ENCODE data around the gene TMEM273. TPM values are rescaled to one million over a fixed set of nuclear protein-coding genes. Genes with fewer than 3 reads are reported as not detected.
A peak's percentile ranks its signal among the peaks of the same experiment; 100 is the strongest.
"Not testable (repeated sequence)": the region's sequence is repeated elsewhere in the genome, so short reads cannot be mapped to it uniquely, and the experiment has no call there.

The TMEM273 gene
- total RNA-seq, 2 experiments from 2014 or later, result 24.4 to 25.6 TPM

DNA sequence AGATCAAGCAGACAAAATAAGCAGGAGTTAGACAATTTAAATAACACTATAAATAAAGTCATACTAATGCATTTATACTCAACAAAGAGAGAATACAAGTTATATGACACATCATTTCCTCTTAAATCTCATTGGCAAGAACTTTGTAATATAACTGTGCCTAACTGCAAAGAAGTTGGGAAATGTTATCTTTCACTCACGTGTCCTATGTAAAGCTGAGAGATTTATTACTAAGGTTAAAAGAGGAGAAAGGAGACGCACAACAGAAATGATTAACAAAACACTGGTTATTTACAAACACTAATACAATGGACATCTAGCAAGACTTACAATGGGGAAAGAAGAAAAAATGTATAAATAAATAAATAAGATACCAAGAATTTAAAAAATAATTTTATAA, 12.7 kb upstream of the TMEM273 start:
- ChIA-PET POLR2A (no interaction called here), CTCF (no interaction called here)

GRCh38 chr10:49197171-49197570, 9.0 kb upstream of the TMEM273 start:
- CTCF ChIA-PET, result no interaction called here
- ATAC-seq, result no peak
- POLR2A ChIA-PET, result no interaction called here
- Mint-ChIP-seq H3K4me1 (ENCODE audit: low read depth) (peaks cover 11% of the 10 kb centered on the region), H3K36me3 (ENCODE audit: low read depth) (no peaks in the 10 kb centered on the region), H3K4me3 (no peak overlapping the region), H3K9me3 (ENCODE audit: insufficient read depth) (no peaks in the 10 kb centered on the region), H3K27me3 (ENCODE audit: low read depth) (peaks cover 56% of the 10 kb centered on the region), H3K27ac (no peak overlapping the region)
- no peak for DNase-seq

More for the DNA sequence above, 12.7 kb upstream of the TMEM273 start:
- ATAC-seq (no peak), DNase-seq (no peak)
- H3K27ac Mint-ChIP-seq, result no peak overlapping the region
- H3K4me1 Mint-ChIP-seq (ENCODE audit: low read depth), result no peaks in the 10 kb centered on the region
- peaks cover 7% of the 10 kb centered on the region for H3K9me3 Mint-ChIP-seq (ENCODE audit: insufficient read depth)
- no peaks in the 10 kb centered on the region for H3K36me3 Mint-ChIP-seq (ENCODE audit: low read depth)
- no peak overlapping the region for H3K4me3 Mint-ChIP-seq
- H3K27me3 Mint-ChIP-seq (ENCODE audit: low read depth), result peaks cover 70% of the 10 kb centered on the region

DNA sequence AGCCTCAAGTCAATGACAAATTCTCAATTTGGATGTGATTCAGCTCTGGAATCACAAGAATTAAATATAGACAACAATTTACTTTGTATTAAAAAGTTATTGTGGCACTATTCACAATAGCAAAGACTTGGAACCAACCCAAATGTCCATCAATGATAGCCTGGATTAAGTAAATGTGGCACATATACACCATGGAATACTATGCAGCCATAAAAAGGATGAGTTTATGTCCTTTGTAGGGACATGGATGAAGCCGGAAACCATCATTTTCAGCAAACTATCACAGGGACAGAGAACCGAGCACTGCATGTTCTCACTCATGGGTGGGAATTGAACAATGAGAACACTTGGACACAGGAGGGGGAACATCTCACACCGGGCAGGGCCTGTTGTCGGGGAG, 7.7 kb upstream of the TMEM273 start:
- ATAC-seq; H3K4me3 Mint-ChIP-seq; H3K27ac Mint-ChIP-seq; H3K36me3 Mint-ChIP-seq (ENCODE audit: low read depth); H3K9me3 Mint-ChIP-seq (ENCODE audit: insufficient read depth); DNase-seq; CTCF ChIA-PET; POLR2A ChIA-PET: not testable (repeated sequence)
- H3K4me1 Mint-ChIP-seq (ENCODE audit: low read depth), result peaks cover 14% of the 10 kb centered on the region
- peaks cover 56% of the 10 kb centered on the region for H3K27me3 Mint-ChIP-seq (ENCODE audit: low read depth)

- DNase-seq, result no peak
- Mint-ChIP-seq H3K36me3 (ENCODE audit: low read depth) (no peaks in the 10 kb centered on the region), H3K4me3 (no peak overlapping the region), H3K27ac (peak overlapping the region; percentile 67), H3K27me3 (ENCODE audit: low read depth) (peaks cover 48% of the 10 kb centered on the region), H3K4me1 (ENCODE audit: low read depth) (peaks cover 28% of the 10 kb centered on the region), H3K9me3 (ENCODE audit: insufficient read depth) (no peaks in the 10 kb centered on the region)
- ChIA-PET CTCF (no interaction called here), POLR2A (no interaction called here)
- no peak for ATAC-seq
These were observed 6.2 kb upstream of the TMEM273 start for GRCh38 chr10:49194212-49194920.

- Mint-ChIP-seq H3K27me3 (ENCODE audit: low read depth) (peaks cover 28% of the 10 kb centered on the region), H3K27ac (peak overlapping the region; percentile 1), H3K4me3 (no peak overlapping the region), H3K9me3 (ENCODE audit: insufficient read depth) (no peaks in the 10 kb centered on the region), H3K36me3 (ENCODE audit: low read depth) (peaks cover 9% of the 10 kb centered on the region), H3K4me1 (ENCODE audit: low read depth) (peaks cover 57% of the 10 kb centered on the region)
- ChIA-PET CTCF (no interaction called here), POLR2A (no interaction called here)
- no peak for DNase-seq
- no peak for ATAC-seq
These were observed 3.2 kb upstream of the TMEM273 start for GRCh38 chr10:49191349-49191748.

- POLR2A ChIA-PET, result no interaction called here
- peaks cover 16% of the 10 kb centered on the region for H3K36me3 Mint-ChIP-seq (ENCODE audit: low read depth)
- ATAC-seq (no peak), DNase-seq (peak; percentile 17)
- peaks cover 24% of the 10 kb centered on the region for H3K27me3 Mint-ChIP-seq (ENCODE audit: low read depth)
- CTCF ChIA-PET, result interaction anchor here (1.6 kb wide), 1 partner anchor 43 kb away, joined by 4 read pairs; no protein-coding TSS in a partner anchor
- H3K27ac Mint-ChIP-seq, result peak overlapping the region; percentile 64
- peaks cover 67% of the 10 kb centered on the region for H3K4me1 Mint-ChIP-seq (ENCODE audit: low read depth)
- H3K4me3 Mint-ChIP-seq, result peak overlapping the region; percentile 34
- H3K9me3 Mint-ChIP-seq (ENCODE audit: insufficient read depth), result no peaks in the 10 kb centered on the region
These were observed 1.2 kb upstream of the TMEM273 start for GRCh38 chr10:49189422-49189821.

- ChIA-PET CTCF (no interaction called here), POLR2A (no interaction called here)
- Mint-ChIP-seq H3K9me3 (ENCODE audit: insufficient read depth) (no peaks in the 10 kb centered on the region), H3K27ac (peak overlapping the region; percentile 33), H3K4me3 (peak overlapping the region; percentile 78), H3K36me3 (ENCODE audit: low read depth) (peaks cover 20% of the 10 kb centered on the region), H3K4me1 (ENCODE audit: low read depth) (peaks cover 79% of the 10 kb centered on the region), H3K27me3 (ENCODE audit: low read depth) (peaks cover 14% of the 10 kb centered on the region)
- peak; percentile 21 for DNase-seq
- no peak for ATAC-seq
These were observed 1.1 kb downstream of the TMEM273 start for GRCh38 chr10:49187044-49187484.

- Mint-ChIP-seq H3K27ac (no peak overlapping the region), H3K4me1 (ENCODE audit: low read depth) (peaks cover 82% of the 10 kb centered on the region), H3K36me3 (ENCODE audit: low read depth) (peaks cover 23% of the 10 kb centered on the region), H3K9me3 (ENCODE audit: insufficient read depth) (no peaks in the 10 kb centered on the region), H3K27me3 (ENCODE audit: low read depth) (peaks cover 14% of the 10 kb centered on the region), H3K4me3 (peak overlapping the region; percentile 78)
- ChIA-PET CTCF (no interaction called here), POLR2A (no interaction called here)
- ATAC-seq (no peak), DNase-seq (peak; percentile 18)
These were observed 1.6 kb downstream of the TMEM273 start for GRCh38 chr10:49186613-49187012.

DNA sequence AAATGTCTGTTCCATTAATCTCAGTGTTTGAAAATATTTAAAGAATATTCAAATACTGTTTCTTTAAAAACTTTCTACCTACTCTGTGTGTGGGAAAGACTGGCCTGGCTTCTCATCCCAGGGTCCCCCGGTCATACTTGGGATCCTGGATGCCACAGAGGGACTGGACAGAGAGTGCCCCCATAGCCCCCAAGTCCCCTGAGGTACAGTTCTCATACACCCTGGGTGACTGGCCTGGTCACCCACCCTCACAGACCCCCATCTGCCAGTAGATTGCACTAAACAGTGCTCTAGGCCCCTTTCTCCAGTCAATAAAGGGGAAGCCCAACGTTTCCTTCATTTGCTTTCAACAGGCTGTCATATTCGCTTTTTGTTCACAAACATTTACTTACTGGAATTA, 3.0 kb downstream of the TMEM273 start:
- H3K27me3 Mint-ChIP-seq (ENCODE audit: low read depth), result peaks cover 12% of the 10 kb centered on the region
- DNase-seq, result no peak
- ATAC-seq, result no peak
- no peaks in the 10 kb centered on the region for H3K9me3 Mint-ChIP-seq (ENCODE audit: insufficient read depth)
- peaks cover 86% of the 10 kb centered on the region for H3K4me1 Mint-ChIP-seq (ENCODE audit: low read depth)
- H3K4me3 Mint-ChIP-seq, result peak overlapping the region; percentile 16
- POLR2A ChIA-PET, result no interaction called here
- CTCF ChIA-PET, result no interaction called here
- peak overlapping the region; percentile 54 for H3K27ac Mint-ChIP-seq
- H3K36me3 Mint-ChIP-seq (ENCODE audit: low read depth), result peaks cover 34% of the 10 kb centered on the region

DNA sequence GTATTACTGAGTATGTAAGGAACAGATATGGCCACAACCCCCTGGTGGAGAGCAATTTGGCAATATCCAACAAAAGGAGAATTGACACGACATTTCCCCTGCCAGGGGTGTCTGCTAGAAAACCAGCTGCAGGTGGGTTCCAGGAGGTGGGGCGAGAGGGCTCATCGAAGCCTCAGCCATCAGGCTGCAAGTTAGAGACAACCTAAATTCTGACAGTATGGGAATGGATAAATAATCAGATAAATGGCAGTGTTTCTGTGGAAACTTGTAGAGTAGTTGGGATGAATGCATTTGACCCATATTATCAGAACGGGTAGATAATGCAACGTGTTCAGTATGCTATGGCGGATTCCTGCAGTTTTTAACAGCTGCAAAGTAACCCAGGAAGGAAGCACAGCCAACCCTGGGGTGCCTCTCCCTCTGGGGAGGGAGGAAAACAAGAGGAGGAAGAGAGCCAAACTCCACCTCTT, 3.5 kb downstream of the TMEM273 start:
- H3K9me3 Mint-ChIP-seq (ENCODE audit: insufficient read depth), result no peaks in the 10 kb centered on the region
- peaks cover 9% of the 10 kb centered on the region for H3K27me3 Mint-ChIP-seq (ENCODE audit: low read depth)
- H3K27ac Mint-ChIP-seq, result peak overlapping the region; percentile 89
- DNase-seq, result no peak
- H3K4me3 Mint-ChIP-seq, result peak overlapping the region; percentile 65
- ATAC-seq, result peak; percentile 31
- H3K36me3 Mint-ChIP-seq (ENCODE audit: low read depth), result peaks cover 34% of the 10 kb centered on the region
- H3K4me1 Mint-ChIP-seq (ENCODE audit: low read depth), result peaks cover 85% of the 10 kb centered on the region
- POLR2A ChIA-PET, result no interaction called here
- CTCF ChIA-PET, result no interaction called here

DNA sequence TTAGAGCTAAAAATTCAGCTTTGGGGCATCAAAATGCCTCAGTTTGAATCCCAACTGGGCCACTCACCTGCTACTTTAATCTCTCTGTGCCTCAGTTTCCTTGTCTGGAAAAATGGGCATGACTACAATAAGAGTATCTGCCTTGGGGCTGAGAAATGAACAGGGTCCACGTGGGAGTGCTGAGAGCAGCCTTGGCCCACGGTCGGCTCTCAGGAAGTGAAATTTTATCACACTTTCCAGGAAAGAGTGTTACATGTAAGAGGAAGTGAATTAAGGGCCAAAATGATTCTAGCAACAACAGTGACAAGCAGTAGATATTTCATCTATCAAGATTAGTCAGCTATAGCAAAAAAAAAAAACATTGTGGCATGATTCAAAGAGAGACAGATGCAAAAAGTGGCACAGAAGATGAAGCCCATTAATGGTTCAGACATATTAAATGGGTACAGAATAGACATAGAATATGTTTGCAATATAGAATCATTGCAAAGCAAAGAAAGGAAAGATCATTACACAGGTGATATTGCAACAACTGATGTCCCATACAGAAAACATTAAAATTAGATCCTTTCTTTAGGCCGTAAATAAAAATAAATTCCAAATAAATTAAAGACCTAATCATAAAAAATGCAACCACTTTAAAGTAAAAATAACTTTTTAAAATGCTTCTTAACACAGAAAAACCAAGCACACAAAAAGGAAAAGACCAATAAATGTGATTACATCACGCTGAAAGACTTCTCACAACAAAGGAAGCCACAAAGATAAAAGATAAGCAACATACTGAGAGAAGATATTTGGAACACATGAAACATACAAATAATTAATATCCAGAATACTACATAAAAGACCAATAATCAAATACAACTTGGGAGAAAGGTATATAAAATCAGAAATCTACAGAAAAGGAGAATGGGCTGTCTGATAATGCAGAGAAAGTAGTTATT, 4.3 kb downstream of the TMEM273 start:
- Mint-ChIP-seq H3K27me3 (ENCODE audit: low read depth) (peaks cover 9% of the 10 kb centered on the region), H3K27ac (peak overlapping the region; percentile 89), H3K36me3 (ENCODE audit: low read depth) (peaks cover 34% of the 10 kb centered on the region), H3K4me3 (peak overlapping the region; percentile 65), H3K9me3 (ENCODE audit: insufficient read depth) (no peaks in the 10 kb centered on the region), H3K4me1 (ENCODE audit: low read depth) (peaks cover 79% of the 10 kb centered on the region)
- ATAC-seq (peak; percentile 71), DNase-seq (peak; percentile 53)
- ChIA-PET CTCF (interaction anchor here (1.5 kb wide), 1 partner anchor 526 kb away, joined by 3 read pairs; no protein-coding TSS in a partner anchor), POLR2A (interaction anchor here (0.6 kb wide), 1 partner anchor 525 kb away, joined by 3 read pairs; no protein-coding TSS in a partner anchor)

GRCh38 chr10:49182776-49183175, 5.4 kb downstream of the TMEM273 start:
- CTCF ChIA-PET, result interaction anchor here (1.5 kb wide), 1 partner anchor 525 kb away, joined by 3 read pairs; no protein-coding TSS in a partner anchor
- no peak overlapping the region for H3K4me3 Mint-ChIP-seq
- peaks cover 7% of the 10 kb centered on the region for H3K27me3 Mint-ChIP-seq (ENCODE audit: low read depth)
- POLR2A ChIA-PET, result no interaction called here
- no peak for ATAC-seq
- peak overlapping the region; percentile 67 for H3K27ac Mint-ChIP-seq
- no peaks in the 10 kb centered on the region for H3K9me3 Mint-ChIP-seq (ENCODE audit: insufficient read depth)
- no peak for DNase-seq
- peaks cover 79% of the 10 kb centered on the region for H3K4me1 Mint-ChIP-seq (ENCODE audit: low read depth)
- H3K36me3 Mint-ChIP-seq (ENCODE audit: low read depth), result peaks cover 38% of the 10 kb centered on the region

Measured in activated CD8-positive, alpha-beta T cell treated with anti-CD3 and anti-CD28 coated beads, Interleukin-2, amount 10 ng/mL, durations not matched to agents 7 days and 5 days (primary cell).